H4 (cell line): ENCODE results near the gene PREX1. TPM values are rescaled to one million over a fixed set of nuclear protein-coding genes. Genes with fewer than 3 reads are reported as not detected.

Experiments used
- DNase-seq: peaks from one replicate; pipeline ENCODE4 v3.0.0-alpha.2; 2015; ENCODE audit warnings: low spot score
- total RNA-seq: library from RNA; depleted of rRNA; stranded (reverse); fragments of >200 nt; shearing (Covaris generic); gene quantifications from 2 replicates; pipeline ENCODE4 v1.2.3, GENCODE V29; 2014; rRNA removed

The PREX1 gene
- total RNA-seq, 1 experiment from 2014 or later, result 3.1 TPM

DNA sequence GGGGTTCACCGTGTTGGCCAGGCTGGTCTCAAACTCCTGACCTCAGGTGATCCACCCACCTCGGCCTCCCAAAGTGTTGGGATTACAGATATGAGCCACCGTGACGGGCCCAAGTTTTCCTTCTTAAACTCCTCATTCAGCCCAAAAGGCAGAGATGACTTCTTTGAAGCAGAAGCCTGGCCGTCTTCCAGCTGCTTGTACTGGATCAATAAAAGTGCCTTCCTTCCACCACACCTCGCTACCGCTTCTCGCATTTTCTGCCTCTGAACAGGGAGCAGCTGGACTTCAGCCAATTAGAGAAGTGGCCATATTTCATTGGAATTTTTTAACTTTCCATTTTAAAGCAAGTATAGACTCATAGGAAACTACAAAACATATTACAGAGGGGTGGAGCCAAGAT is 241.1 kb downstream of the PREX1 start:
- DNase-seq, result no peak

DNA sequence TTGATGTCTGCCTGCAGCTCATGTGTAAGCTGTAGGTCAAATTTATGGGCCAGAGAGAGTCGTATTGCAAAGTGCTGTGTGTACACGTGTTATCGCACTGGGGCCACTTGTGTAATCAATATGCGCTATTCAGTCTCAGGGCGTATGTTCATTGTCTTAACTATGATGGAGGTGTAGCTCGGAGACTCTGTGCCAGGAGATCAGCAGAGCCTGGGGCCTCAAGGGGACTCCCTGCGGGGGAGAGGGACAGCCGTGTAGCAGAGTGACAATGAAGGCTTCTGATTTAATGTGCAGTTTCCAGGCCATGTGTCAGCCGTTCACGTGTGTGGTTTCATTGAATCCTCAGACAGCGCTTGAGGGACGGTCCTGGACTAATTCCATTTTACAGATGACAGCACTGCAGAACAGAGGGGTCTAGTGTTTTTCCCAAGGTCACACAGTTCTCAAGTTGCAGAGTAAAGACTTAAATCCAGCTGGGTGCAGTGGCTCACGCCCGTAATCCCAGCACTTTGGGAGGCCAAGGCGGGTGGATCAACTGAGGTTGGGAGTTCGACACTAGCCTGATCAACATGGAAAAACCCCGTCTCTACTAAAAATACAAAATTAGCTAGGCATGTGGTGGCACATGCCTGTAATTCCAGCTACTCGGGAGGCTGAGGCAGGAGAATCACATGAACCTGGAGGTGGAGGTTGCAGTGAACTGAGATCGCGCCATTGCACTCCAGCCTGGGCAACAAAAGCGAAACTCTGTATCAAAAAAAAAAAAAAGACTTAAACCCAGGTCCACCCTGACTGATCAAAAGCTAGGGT is 242.5 kb downstream of the PREX1 start:
- DNase-seq, result no peak

DNA sequence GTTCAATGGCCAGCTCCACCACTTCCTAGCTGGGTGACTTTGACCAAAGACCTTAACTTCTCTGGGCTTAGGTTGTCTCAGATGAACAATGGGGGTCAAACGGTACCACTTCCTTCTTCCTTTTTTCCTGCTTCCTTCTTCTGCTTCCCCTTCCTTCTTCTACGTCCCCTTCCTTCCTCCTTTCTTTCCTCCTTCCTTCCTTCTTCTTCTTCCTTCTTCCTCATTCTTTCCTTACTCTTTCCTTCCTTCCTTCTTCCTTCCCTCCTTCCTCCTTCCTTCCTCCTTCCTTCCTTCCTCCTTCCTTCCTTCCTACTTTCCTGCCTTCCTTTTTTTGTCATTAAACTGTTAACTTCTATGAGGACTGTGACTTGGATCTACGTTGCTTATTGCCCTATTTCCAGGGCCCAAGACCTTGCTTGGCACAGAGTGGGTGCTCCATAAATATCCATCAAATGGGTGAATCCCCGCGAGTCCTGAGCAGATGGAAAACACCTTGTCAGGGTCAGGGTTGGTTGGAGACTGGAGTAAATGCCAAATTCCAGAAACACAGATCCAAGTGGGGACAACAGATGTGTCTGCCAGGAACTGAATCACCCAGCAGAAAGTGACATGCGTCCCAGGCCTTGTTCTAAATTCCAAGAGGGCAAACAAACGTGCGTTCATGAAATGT is 243.3 kb downstream of the PREX1 start:
- DNase-seq, result no peak

DNA sequence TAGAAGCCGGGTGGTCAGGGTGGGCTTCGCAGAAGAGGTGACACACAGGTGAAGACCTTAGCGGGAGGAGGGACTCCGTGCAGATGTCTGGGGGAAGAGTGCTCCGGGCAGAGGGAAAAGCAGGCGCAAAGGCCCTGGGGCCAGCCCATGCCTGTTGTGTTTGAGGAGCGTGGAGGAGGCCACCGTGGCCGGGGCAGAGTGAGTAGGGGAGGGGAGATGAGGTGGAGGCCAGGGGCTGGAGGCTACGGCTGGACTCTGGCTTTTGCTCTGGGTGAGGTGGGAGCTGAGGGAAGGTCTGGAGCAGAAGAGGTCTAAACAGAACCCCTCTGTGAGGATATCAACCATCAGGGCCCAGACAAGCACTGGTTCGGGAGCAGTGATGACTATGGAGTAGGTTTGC is 244.0 kb downstream of the PREX1 start:
- DNase-seq, result no peak

DNA sequence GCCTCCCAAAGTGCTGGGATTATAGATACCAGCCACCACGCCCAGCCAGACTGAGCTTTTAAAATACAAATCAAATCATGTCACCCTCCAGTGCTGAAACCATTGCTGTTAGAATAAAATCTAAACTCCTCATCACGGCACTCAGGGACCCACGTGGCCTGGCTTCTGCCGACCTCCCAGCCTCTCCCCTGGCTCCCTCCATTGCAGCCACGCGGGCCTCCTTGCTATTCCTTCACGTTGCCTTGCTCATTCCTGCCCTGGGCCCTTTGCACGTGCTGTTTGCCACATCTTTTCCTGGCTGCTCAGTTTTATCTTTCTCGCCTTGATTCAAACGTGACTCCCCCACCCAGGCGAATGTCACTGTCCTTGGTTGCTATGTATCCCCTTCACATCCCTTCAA is 244.6 kb downstream of the PREX1 start:
- no peak for DNase-seq

- no peak for DNase-seq
Measured at GRCh38 chr20:48582673-48582985, 245.2 kb downstream of the PREX1 start.

GRCh38 chr20:48581167-48581566 is 246.6 kb downstream of the PREX1 start:
- DNase-seq, result no peak

GRCh38 chr20:48578397-48579098 is 249.3 kb downstream of the PREX1 start:
- DNase-seq, result peak; percentile 22

DNA sequence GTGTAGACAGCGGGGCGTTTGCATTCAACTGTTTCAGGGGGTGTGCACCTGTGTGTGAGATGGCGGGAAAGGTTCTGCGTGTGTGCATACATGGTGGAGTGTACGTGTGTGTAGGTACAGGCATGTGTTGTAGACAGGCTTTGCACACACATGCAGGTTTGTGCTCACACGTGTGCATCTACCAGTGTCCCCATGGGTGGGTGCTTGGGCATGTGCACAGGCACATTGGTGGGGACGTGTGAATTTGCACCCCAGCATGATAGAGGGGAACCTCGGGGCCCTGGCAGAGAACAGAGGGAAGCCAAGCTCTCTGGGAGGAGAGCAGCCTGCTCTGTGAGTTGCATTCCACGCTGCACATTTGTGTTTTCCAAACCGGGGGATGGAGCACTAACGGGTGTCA is 250.2 kb downstream of the PREX1 start:
- no peak for DNase-seq

GRCh38 chr20:48574383-48574782 is 253.4 kb downstream of the PREX1 start:
- DNase-seq, result peak; percentile 77

Other genes with a start within 250 kb of the PREX1 start
- 11.2 and 13.8 TPM in 2 replicates for gene ARFGEF2, start 93.7 kb upstream of the PREX1 start, total RNA-seq
- gene CSE1L, start 218.3 kb upstream of the PREX1 start, total RNA-seq, result 119 and 166 TPM in 2 replicates